Epithelial cell of esophagus (primary cell): ENCODE measurements around the gene KPRP.

Experiments used
- DNase-seq: peaks from one replicate; pipeline ENCODE4 v3.0.0; 2010; ENCODE audit warnings: low read depth
- H3K4me3 ChIP-seq: 2 replicates; pipeline ENCODE4 v1.5.1; 2011; ENCODE audit warnings: mild to moderate bottlenecking, low read length, control low read depth
- TF ChIP-seq, protein P1 (sequence below): IDR thresholded peaks from 2 replicates; pipeline ENCODE4 v1.5.1; 2011; ENCODE audit warnings: low read depth, mild to moderate bottlenecking, low read length, control low read depth, inconsistent platforms; ENCODE audit not compliant: insufficient read depth; ENCODE audit errors: missing control alignments

Gene KPRP

DNA sequence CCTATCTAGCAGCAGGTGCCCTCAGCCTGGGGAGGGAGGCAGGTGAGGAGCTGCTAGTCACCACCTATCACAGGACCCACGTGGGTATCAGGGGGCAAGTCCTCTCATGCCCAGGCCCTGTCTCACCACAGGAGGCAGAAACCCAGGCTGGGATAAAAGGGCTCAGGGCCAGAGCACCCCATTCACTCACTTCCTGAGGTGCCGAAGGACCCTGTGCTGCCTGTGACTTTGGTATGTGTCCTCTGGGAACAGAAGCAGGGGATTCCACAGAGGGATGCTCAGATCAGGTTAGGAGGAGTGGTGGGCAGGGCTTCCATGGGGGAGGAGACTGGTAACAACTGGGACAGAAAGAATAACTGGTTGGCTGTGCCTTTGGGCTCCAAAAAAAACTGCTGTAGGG, 28.3 kb downstream of the KPRP start, which contains the start of gene LCE1E:
Gene LCE1E (plus strand): TSS at position 181 of the 400 bp plus-strand sequence. CDS start 1,043 bp downstream, outside the sequence.
- H3K4me3 ChIP-seq, result no peak within 1 kb of the TSS
- DNase-seq, result peak; percentile 91
- TF ChIP-seq, protein P1, sequence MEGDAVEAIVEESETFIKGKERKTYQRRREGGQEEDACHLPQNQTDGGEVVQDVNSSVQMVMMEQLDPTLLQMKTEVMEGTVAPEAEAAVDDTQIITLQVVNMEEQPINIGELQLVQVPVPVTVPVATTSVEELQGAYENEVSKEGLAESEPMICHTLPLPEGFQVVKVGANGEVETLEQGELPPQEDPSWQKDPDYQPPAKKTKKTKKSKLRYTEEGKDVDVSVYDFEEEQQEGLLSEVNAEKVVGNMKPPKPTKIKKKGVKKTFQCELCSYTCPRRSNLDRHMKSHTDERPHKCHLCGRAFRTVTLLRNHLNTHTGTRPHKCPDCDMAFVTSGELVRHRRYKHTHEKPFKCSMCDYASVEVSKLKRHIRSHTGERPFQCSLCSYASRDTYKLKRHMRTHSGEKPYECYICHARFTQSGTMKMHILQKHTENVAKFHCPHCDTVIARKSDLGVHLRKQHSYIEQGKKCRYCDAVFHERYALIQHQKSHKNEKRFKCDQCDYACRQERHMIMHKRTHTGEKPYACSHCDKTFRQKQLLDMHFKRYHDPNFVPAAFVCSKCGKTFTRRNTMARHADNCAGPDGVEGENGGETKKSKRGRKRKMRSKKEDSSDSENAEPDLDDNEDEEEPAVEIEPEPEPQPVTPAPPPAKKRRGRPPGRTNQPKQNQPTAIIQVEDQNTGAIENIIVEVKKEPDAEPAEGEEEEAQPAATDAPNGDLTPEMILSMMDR, result peak; percentile 30

DNA sequence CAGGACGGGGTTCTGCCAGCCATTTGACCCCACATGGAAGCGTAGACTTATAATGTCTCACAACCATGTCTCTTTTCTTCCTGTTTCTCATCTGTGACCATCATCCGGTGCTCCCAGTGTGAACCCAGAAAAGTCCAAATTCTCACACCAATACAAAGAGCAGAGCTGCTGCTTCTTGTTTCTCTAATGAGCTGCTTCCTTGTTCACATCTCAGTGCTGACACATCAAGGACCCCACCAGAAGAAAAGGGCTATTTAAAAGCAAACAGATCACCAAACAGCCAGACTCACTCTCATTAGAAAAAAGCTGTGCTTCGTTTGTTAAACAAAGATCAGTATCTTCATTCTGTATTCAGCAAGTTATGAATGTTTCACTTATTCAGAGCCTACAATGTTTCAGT, 37.9 kb downstream of the KPRP start:
- TF ChIP-seq, protein P1, result no peak
- no peak for DNase-seq
- H3K4me3 ChIP-seq, result no peak overlapping the region

DNA sequence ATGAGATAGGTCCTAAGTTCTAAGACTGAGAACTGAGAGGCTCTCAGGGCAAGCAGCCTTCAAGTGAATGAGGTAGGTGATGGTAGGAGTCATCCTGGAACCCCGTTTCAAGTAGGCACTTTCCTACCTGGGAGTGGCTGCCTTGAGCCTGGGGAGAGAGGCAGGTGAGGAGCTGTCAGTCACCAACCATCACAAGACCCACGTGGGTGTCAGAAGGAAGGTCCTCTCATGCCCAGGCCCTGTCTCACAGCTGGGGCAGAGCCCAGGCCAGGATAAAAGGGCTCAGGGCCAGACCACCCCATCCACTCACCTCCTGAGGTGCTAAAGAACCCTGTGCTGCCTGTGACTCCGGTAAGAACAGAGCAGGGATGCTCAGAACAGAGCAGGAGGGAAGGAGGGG, 38.6 kb downstream of the KPRP start, which contains the start of gene LCE1D:
Gene LCE1D (plus strand): TSS at position 301 of the 400 bp plus-strand sequence. CDS start 1,074 bp downstream, outside the sequence.
- TF ChIP-seq, protein P1, result no peak
- no peak for DNase-seq
- H3K4me3 ChIP-seq, result no peak within 1 kb of the TSS

DNA sequence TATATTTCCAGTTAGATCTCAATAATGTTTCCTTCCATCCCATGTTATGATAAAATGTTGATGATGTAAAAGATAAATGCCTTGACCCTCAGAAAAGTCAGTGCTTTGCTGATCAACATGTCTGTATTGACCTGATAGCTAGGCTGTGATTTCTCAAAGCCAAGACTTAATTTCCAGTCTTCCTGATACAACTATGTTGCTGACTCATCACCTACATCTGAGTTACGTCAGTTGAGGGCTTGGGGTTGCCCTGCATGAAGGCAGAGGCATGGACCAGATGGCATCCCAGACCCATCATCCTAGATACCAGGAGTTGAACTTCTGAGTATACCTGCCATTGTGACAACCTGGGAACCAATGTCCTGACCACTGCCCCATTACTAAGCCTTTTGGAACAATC, 43.5 kb downstream of the KPRP start:
- H3K4me3 ChIP-seq, result no peak overlapping the region
- TF ChIP-seq, protein P1, result no peak
- DNase-seq, result peak; percentile 28

DNA sequence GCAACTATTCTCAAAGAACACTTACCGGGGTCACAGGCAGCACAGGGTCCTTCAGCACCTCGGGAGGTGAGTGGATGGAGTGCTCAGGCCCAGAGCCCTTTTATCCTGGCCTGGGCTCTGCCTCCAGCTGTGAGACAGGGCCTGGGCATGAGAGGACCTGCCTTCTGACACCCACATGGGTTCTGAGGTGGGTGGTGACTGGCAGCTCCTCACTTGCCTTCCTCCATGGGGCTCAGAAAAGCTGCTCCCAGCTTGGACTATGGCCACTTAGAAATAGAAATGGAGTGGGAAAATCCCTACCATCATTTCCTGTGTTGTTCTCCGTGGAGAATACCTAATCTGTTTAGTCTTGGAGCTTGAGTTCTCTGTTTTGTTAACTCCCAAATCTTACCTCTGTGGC, 48.8 kb downstream of the KPRP start, which contains the start of gene LCE1C:
Gene LCE1C (minus strand): TSS at position 76 of the 400 bp plus-strand sequence. CDS start 1,173 bp downstream, outside the sequence.
- TF ChIP-seq, protein P1, result no peak
- DNase-seq, result peak; percentile 81
- no peak within 1 kb of the TSS for H3K4me3 ChIP-seq

DNA sequence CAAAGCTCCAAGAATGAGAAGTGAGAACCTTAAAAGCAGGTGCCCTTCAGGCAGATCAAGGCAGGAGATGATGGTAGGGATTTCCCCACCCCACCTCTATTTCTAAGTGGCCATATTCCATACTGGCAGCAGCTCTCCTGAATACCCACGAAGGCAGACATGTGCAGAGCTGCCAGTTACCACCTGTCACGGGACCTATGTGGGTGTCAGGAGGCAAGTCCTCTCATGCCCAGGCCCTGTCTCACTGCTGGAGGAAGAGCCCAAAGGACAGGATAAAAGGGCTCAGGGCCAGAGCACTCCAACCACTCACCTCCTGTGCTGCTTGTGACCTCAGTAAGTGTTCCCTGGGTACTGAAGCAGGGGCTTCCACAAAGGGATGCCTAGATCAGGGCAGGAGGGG, 53.2 kb downstream of the KPRP start:
- TF ChIP-seq, protein P1, result no peak
- H3K4me3 ChIP-seq, result no peak overlapping the region
- DNase-seq, result peak; percentile 87
